Glomerular visceral epithelial cell (primary cell): ENCODE measurements around the gene OXGR1.
"Not testable (repeated sequence)": the region's sequence is repeated elsewhere in the genome, so short reads cannot be mapped to it uniquely, and the experiment has no call there.

Source experiments
- DNase-seq: peaks from one replicate; pipeline ENCODE4 v3.0.0-alpha.2; 2016; ENCODE audit errors: extremely low spot score

Gene OXGR1

DNA sequence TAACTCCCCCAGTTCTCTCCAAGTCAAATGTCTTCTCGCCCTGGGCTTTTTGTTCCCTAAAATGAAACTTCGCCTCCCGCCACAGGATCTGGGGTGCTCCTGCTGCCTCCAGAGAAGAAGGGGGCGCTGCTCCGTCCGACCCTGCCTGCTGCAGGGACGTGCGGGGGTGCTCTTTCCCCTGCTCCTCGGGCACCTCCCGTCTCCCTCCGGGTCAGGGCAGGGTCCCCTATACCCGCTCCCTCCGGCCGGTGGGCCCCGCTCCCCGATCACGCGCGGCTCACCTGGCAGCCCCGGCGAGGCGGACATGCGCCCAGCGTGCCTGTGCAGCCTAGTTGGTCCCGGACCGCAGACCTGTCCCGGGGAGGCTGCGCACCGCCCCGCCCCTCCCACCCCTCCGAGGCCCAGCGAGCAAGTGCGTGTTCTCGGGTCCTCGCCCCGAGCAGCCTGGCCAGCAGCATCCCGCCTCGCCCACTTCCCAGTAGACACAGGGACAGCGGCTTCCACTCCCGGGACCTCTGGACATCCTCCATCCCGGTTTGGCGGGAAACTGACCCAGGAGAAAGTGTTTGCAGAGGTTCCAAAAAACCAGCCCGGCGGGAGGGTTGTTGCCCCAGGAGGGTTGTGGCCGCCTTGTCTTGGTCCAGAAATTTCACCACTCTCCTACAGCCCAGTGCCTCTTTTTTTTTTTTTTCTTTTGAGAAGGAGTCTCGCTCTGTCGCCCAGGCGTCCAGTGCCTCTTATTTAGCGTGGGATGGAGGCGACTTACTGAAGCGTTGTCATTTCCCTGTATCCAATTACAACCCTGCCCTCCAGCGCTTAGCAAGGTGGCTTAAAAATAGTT, at the start of gene OXGR1:
Gene OXGR1 (minus strand): TSS at position 460 of the 841 bp plus-strand sequence. CDS start 6,717 bp downstream, outside the sequence.
- peak; percentile 5 for DNase-seq

DNA sequence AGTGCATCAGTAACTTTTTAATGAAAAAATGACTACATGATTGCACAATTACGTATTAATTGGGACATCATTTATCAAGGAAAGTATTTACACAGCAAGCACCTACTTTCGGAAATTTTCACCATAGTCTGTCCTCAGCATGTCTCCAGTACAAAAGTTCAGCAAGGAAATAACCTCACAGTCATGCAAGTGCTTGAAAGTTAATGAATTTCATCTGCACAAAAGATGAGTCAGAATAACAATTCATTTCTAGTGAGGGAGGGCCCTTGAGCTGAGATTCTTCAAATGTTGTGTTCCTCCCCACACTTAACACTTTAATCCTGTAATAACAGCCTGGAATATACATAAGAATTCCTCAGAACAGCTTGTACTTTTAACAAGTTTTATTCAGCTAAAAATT, 49.0 kb upstream of the OXGR1 start:
- no peak for DNase-seq

- peak; percentile 7 for DNase-seq
These were observed 36.6 kb upstream of the OXGR1 start for GRCh38 chr13:97030705-97031452.

GRCh38 chr13:97028441-97029299, 34.4 kb upstream of the OXGR1 start:
- DNase-seq: peak; percentile 55

GRCh38 chr13:97027162-97027554, 32.9 kb upstream of the OXGR1 start:
- no peak for DNase-seq

GRCh38 chr13:97026531-97027161, 32.4 kb upstream of the OXGR1 start:
- no peak for DNase-seq

DNA sequence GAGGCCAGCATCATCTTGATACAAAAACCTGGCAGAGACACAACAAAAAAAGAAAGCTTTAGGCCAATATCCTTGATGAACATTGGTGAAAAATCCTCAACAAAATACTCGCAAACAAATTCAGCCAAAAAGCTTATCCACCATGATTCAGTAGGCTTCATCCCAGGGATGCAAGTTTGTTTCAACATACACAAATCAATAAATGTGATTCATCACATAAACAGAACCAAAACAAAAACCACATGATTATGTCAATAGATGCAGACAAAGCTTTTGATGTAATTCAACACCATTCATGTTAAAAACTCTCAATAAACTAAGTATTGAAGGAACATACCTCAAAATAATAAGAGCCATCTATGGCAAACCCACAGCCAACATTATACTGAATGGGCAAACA, 29.5 kb upstream of the OXGR1 start:
- DNase-seq: not testable (repeated sequence)

- no peak for DNase-seq
These were observed 28.8 kb upstream of the OXGR1 start for GRCh38 chr13:97023117-97023516.

GRCh38 chr13:97021241-97021640, 27.0 kb upstream of the OXGR1 start:
- DNase-seq: no peak

DNA sequence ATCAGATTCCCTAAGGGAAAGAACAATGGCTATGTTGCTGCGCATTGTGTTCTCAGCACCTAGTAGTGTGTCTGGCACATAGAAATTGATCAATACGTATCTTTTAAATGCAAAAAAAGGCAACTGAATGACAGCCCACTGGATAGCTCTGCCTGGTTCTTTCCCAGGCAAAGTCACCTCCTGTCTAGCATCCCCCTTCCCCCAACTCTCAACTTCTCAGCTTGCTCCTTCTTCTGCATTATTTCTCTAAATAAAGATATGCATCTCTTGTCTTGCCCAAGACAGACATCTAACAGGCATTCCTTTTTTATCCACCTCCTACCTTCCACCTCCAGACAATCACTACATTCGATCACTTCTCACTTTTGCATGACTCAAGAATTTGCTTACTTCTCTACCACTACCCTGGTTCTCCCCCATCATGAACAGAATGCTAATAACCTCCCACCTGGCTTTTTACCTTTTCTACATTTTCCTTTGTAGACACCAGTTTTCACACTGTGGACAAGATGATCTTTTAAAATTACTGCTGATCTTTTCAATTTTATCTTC, 26.5 kb upstream of the OXGR1 start:
- DNase-seq: no peak

DNA sequence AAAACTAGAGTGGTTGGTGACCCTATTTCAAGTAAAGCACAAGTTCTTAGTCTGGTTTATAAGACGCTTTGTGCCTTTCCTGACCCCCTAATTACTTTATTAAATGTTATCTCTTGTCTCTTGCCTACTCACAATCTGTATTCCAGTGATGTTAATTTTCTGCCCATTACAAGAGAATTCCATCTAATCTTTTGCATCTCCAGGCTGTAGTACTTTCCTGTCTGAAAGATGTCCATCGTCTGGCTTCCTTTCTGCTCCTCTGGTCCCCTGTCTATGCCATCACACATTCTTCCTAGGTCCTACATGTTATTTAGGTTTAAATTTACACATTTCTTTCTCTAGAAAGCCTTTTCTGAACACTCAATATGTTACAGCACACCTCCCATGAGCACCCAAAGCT, 25.9 kb upstream of the OXGR1 start:
- no peak for DNase-seq

DNA sequence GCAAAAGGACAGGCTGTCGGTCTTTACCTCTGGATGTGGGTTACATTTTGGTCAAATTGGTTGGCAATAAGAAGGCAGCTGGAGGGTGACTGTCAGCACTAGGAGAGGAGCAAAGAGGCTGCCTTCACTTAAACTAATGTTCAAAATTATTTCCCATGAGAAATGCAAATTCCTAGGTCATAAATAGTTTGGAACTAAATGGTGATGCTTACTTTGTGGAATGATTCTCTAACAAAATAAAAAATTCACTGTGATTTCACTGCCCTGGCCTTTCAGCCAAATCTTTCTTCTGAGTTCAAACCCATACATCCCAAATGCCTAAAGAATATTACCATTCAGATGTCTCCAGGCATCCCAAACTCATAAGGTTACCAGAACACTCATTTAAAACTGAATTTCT, 25.0 kb upstream of the OXGR1 start:
- DNase-seq: no peak

- peak; percentile 36 for DNase-seq
These were observed 23.9 kb upstream of the OXGR1 start for GRCh38 chr13:97018029-97018819.

DNA sequence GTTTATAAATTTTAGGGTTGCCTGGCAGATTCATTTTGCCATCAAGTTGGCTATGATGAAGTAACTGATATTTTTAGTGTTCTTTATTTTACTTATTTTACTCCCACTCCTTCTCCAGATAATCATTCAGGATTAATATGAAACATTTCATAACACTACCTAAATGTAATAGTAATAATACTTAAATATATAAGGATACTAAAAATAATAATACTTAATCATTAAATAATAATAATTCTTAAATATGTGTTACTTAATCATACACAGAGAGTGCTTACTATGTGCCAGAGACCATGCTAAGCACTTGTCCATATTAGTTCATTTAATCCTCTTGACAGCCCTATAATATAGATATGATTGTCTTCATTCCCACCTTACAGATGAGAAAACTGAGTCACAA, 23.0 kb upstream of the OXGR1 start:
- DNase-seq: no peak

- no peak for DNase-seq
These were observed 21.5 kb upstream of the OXGR1 start for GRCh38 chr13:97015661-97016350.

DNA sequence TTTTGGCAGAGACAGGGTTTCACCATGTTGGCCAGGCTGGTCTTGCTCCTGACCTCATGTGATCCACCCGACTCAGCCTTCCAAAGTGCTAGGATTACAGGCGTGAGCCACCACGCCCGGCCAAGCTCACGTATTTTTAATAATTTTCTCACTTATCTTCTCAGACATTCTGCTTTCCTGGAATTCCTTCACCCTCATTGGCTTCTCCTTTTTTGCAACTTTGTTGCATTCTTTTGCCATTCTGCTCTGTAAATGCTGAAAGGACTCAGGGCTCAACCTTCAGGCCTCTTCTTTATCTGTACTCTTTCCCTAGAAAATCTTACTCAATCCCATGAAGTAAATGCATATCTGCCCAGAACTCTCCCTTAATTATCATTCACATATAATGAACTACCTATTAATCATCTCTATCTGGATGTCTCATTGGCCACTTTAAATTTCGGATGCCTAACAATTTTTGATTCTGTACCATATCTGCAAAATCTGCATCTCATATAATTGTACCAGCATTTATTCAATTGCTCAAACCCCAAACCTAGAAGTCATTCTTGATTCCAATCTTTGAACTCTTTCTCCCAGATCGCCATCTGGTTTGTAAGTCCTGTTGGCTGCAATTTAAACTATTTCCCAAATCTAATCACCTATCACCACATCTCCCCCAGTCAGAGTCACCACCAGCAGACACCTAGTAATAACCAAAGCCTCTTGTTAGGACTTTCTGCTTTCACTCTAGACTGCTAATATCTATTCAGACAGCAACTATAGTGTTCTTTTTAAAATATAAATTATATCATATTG, 18.2 kb upstream of the OXGR1 start:
- DNase-seq: no peak

DNA sequence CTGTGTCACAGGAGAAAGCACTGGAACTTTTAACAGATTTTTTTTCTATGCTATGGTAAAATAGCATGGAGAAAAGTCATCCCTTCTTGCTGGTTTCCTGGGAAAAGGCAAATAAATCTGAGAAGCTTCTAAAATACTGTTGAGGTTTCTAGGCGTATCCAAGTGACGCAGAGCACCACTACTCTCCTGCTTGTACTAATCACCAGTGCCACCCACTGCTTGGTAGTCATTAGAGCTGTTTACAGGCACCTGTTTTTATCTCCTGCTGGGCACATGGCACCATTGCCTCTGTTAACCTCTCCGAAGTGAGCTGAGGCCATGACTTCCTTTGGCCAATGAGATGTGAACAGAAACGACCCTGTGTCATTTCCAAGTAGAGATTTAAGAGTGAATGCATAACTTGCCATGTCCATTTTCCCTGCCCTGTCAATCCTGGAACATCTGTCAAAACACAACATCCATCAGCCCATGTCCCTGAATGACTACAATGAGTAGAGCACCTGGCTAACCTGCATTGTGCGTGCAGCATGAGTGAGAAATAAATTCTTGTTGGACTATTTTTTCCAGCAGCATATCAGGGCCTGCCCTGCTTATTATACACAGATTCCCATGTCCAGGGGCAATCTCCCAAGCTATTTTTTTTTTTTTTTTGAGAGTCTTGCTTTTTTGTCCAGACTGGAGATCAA, 17.3 kb upstream of the OXGR1 start:
- DNase-seq: no peak

DNA sequence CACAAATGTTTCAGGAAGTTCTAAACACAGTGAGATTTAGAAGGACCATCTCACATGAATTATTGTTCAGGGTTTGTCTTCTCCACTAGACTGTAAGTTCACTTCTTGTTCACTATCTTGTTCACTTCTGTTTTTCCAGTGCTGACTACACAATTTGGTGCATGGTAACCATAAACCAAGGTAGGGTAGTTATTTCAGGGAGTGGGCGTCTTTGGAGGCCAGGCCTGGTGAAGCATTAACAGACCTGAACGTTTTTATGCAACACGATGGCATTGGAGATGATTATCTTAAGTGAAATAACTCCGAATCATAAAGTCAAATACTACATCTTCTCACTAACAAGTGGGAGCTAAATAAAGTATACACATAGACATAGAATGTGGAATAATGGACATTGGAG, 14.4 kb upstream of the OXGR1 start:
- no peak for DNase-seq
